Liver (tissue), 9 donors: ENCODE measurements around the gene ABT1. TPM values are rescaled to one million over a fixed set of nuclear protein-coding genes. Genes with fewer than 3 reads are reported as not detected.
"Not testable (repeated sequence)": the region's sequence is repeated elsewhere in the genome, so short reads cannot be mapped to it uniquely, and the experiment has no call there.

Experiments used
- DNase-seq: peaks from one replicate; pipeline ENCODE4 v3.0.0-alpha.2; 2017; ENCODE audit warnings: low spot score
- H3K27ac ChIP-seq, 2 donors: one replicate each; pipeline ENCODE4 v1.7.0; 2013; ENCODE audit warnings: inconsistent platforms in 2 of 2, low read length in 2 of 2, control low read depth in 1 of 2, low read depth in 1 of 2, mild to moderate bottlenecking in 1 of 2
- H3K27me3 ChIP-seq, 4 donors: one replicate each; pipeline versions ENCODE4 v1.6.1 to v1.7.0; 2013; ENCODE audit warnings: low read length in 3 of 4, inconsistent platforms in 1 of 4, mild to moderate bottlenecking in 1 of 4, moderate library complexity in 1 of 4; ENCODE audit not compliant: control insufficient read depth in 4 of 4, insufficient read depth in 4 of 4
- H3K36me3 ChIP-seq, 4 donors: one replicate each; pipeline versions ENCODE4 v1.6.1 to v1.7.0; 2013; ENCODE audit warnings: low read length in 3 of 4, mild to moderate bottlenecking in 3 of 4, low read depth in 1 of 4, moderate library complexity in 1 of 4; ENCODE audit not compliant: control insufficient read depth in 4 of 4, insufficient read depth in 3 of 4
- H3K4me1 ChIP-seq, 4 donors: one replicate each; pipeline versions ENCODE4 v1.6.1 to v1.7.0; 2013; ENCODE audit warnings: low read length in 3 of 4, mild to moderate bottlenecking in 3 of 4, moderate library complexity in 1 of 4; ENCODE audit not compliant: control insufficient read depth in 4 of 4, insufficient read depth in 4 of 4
- H3K4me3 ChIP-seq, 3 donors: one replicate each; pipeline versions ENCODE4 v1.6.1 to v1.7.0; 2013; ENCODE audit warnings: low read length in 3 of 3, control low read depth in 1 of 3, low read depth in 1 of 3, mild to moderate bottlenecking in 1 of 3
- H3K9ac ChIP-seq, 2 donors: one replicate each; pipeline ENCODE4 v1.7.0; 2013; ENCODE audit warnings: low read length in 2 of 2, mild to moderate bottlenecking in 2 of 2, moderate library complexity in 2 of 2, control low read depth in 1 of 2, low read depth in 1 of 2
- H3K9me3 ChIP-seq, 4 donors: one replicate each; pipeline versions ENCODE4 v1.6.1 to v1.7.0; 2013; ENCODE audit warnings: low read length in 3 of 4; ENCODE audit not compliant: control insufficient read depth in 4 of 4
- EGR1 ChIP-seq, 2 donors: IDR thresholded peaks; 2 replicates each; pipeline ENCODE4 v1.6.1; 2016 to 2018; ENCODE audit warnings: antibody characterized with exemption in 2 of 2, low read depth in 2 of 2
- FOXA1 ChIP-seq: IDR thresholded peaks from 2 replicates; pipeline ENCODE4 v1.6.1; 2016; ENCODE audit warnings: antibody characterized with exemption
- FOXA2 ChIP-seq: IDR thresholded peaks from 2 replicates; pipeline ENCODE4 v1.6.1; 2016; ENCODE audit warnings: antibody characterized with exemption
- GABPA ChIP-seq, 2 donors: IDR thresholded peaks in 1 of 2; conservative IDR thresholded peaks in 1 of 2; 2 replicates each; pipeline ENCODE4 v1.6.1; 2016; ENCODE audit warnings: antibody characterized with exemption in 2 of 2, mild to moderate bottlenecking in 1 of 2, moderate library complexity in 1 of 2
- HNF4A ChIP-seq, 2 donors: conservative IDR thresholded peaks; 2 replicates each; pipeline ENCODE4 v1.6.1; 2016; ENCODE audit warnings: antibody characterized with exemption in 2 of 2, mild to moderate bottlenecking in 2 of 2
- HNF4G ChIP-seq: IDR thresholded peaks from 2 replicates; pipeline ENCODE4 v1.6.1; 2016; ENCODE audit warnings: antibody characterized with exemption
- JUND ChIP-seq, 2 donors: IDR thresholded peaks; 2 replicates each; pipeline ENCODE4 v1.6.1; 2016; ENCODE audit warnings: antibody characterized with exemption in 2 of 2
- NR2F2 ChIP-seq: IDR thresholded peaks from 2 replicates; pipeline ENCODE4 v1.6.1; 2016; ENCODE audit warnings: antibody characterized with exemption
- RAD21 ChIP-seq, 2 donors: IDR thresholded peaks; 2 replicates each; pipeline ENCODE4 v1.6.1; 2016; ENCODE audit warnings: antibody characterized with exemption in 2 of 2, mild to moderate bottlenecking in 2 of 2
- RXRA ChIP-seq, 2 donors: IDR thresholded peaks; 2 replicates each; pipeline ENCODE4 v1.6.1; 2017 to 2018; ENCODE audit warnings: antibody characterized with exemption in 2 of 2, mild to moderate bottlenecking in 1 of 2
- SP1 ChIP-seq: IDR thresholded peaks from 2 replicates; pipeline ENCODE4 v1.6.1; 2018; ENCODE audit warnings: antibody characterized with exemption, mild to moderate bottlenecking
- TAF1 ChIP-seq: conservative IDR thresholded peaks from 2 replicates; pipeline ENCODE4 v1.6.1; 2016; ENCODE audit warnings: antibody characterized with exemption, mild to moderate bottlenecking
- YY1 ChIP-seq: IDR thresholded peaks from 2 replicates; pipeline ENCODE4 v1.6.1; 2016; ENCODE audit warnings: antibody characterized with exemption, mild to moderate bottlenecking
- WGBS: extraction: QIAGEN DNeasy Blood & Tissue Kit; methylation state at CpG from one replicate; pipeline ENCODE4 v1.1.7; 2013; 5-methylcytosine and 5-hydroxymethylcytosine counted together
- polyA plus RNA-seq, 2 donors: library from polyadenylated mRNA; stranded (reverse) in 1 of 2; unstranded in 1 of 2; fragments of 200-250 nt in 1 of 2; fragments of >200 nt in 1 of 2; fragmentation: Nextera tagmentation in 1 of 2; extraction: Ambion mirVana in 1 of 2; gene quantifications; one replicate each; pipeline versions ENCODE4 v1.2.1 to v1.2.3, GENCODE V29; 2013 to 2015
- total RNA-seq, 2 donors: library from RNA; depleted of rRNA; stranded (reverse); fragments of >200 nt; gene quantifications; one replicate each; pipeline ENCODE4 v1.2.3, GENCODE V29; 2014
- TF ChIP-seq, protein P1 (sequence below): IDR thresholded peaks from 2 replicates; pipeline ENCODE4 v1.6.1; 2016; ENCODE audit warnings: antibody characterized with exemption
- TF ChIP-seq, protein P2 (sequence below): IDR thresholded peaks from 2 replicates; pipeline ENCODE4 v1.6.1; 2016; ENCODE audit warnings: antibody characterized with exemption
- TF ChIP-seq, protein P3 (sequence below): IDR thresholded peaks from 2 replicates; pipeline ENCODE4 v1.6.1; 2016; ENCODE audit warnings: antibody characterized with exemption
- TF ChIP-seq, protein P4 (sequence below): IDR thresholded peaks from 2 replicates; pipeline ENCODE4 v1.6.1; 2016; ENCODE audit warnings: antibody characterized with exemption, mild to moderate bottlenecking
- TF ChIP-seq, protein P5 (sequence below): fragments of 150-350 bp; IDR thresholded peaks from 2 replicates; pipeline ENCODE4 v1.5.1; 2017; ENCODE audit warnings: improper control_type of control experiment, low read depth, low read length; ENCODE audit not compliant: missing input control
- donor health status: healthy.
- donor health status: healthy.
- donor health status: healthy.
- donor health status: healthy.
- donor health status: healthy.

ABT1 gene
- total RNA-seq = 10 to 100 TPM in 1 of 2 donors, 1 to 10 TPM in 1; 9.2 to 13.0 TPM
- 10 to 100 TPM in 1 of 2 donors, 1 to 10 TPM in 1; 8.3 to 10.7 TPM for polyA plus RNA-seq

DNA sequence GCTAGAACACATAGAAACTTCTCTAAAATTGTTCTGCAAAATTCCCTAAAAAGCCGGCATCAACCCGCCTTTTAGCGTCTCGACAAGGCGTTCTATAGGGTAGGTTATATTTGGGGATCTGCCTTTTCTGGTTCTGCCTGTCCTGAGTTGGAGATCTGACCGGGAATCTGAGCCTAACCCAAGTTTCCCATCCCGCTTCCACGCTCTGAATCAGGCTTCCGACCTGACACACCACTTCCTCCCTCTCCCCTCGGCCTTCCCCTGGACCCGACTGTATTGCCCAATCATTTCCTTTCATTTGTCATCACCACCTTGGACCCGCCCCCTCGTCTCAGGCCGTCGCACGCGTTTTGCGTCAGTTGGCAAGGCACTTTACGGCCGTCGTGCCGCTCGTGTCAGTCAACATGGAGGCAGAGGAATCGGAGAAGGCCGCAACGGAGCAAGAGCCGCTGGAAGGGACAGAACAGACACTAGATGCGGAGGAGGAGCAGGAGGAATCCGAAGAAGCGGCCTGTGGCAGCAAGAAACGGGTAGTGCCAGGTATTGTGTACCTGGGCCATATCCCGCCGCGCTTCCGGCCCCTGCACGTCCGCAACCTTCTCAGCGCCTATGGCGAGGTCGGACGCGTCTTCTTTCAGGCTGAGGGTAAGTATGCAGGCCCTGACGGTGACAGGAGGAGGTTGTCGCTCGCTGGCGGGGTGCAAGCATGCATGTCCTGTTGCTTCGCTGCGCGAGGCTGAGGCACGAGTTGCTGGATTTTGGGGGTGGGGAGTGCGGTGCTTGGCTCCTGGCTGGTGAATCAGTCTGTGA is at the start of gene ABT1:
TSS of gene ABT1 (plus strand) at position 375 of the 810 bp plus-strand sequence. CDS start at position 405, 30 bp downstream.
- Histone ChIP-seq H3K9me3 (no peaks in the 10 kb centered on the region), H3K36me3 (peaks cover 6 to 17% (median 11%) of the 10 kb centered on the region in 4 donors), H3K27ac (peak within 1 kb of the TSS; percentile 80 to 92), H3K27me3 (peaks cover 0 to 10% (median under 1%) of the 10 kb centered on the region in 4 donors), H3K4me3 (peak within 1 kb of the TSS; percentile 79 to 100 (median 95)), H3K4me1 (peaks cover 5 to 23% (median 13%) of the 10 kb centered on the region in 4 donors), H3K9ac (peak within 1 kb of the TSS; percentile 95 to 97)
- peak; percentile 97 for DNase-seq
- TF ChIP-seq FOXA2 (peak; percentile 87), TAF1 (peak; percentile 86), FOXA1 (peak; percentile 71), HNF4A (conservative IDR thresholded peaks at IDR 0.05) (peak; percentile 75 to 80), RAD21 (IDR thresholded peaks at IDR 0.05) (peak in 1 of 2 donors; percentile 51), YY1 (peak; percentile 98), JUND (IDR thresholded peaks at IDR 0.05) (peak; percentile 72 to 85), SP1 (peak; percentile 92), GABPA (IDR thresholded peaks at IDR 0.05 in 1 of 2, conservative IDR thresholded peaks at IDR 0.05 in 1 of 2) (peak; percentile 12 to 89), HNF4G (no peak), NR2F2 (peak; percentile 51), RXRA (IDR thresholded peaks at IDR 0.05) (peak; percentile 74 to 80), EGR1 (IDR thresholded peaks at IDR 0.05; ENCODE audit: low read depth in 2 of 2) (peak; percentile 99 to 100)
- TF ChIP-seq, protein P1, sequence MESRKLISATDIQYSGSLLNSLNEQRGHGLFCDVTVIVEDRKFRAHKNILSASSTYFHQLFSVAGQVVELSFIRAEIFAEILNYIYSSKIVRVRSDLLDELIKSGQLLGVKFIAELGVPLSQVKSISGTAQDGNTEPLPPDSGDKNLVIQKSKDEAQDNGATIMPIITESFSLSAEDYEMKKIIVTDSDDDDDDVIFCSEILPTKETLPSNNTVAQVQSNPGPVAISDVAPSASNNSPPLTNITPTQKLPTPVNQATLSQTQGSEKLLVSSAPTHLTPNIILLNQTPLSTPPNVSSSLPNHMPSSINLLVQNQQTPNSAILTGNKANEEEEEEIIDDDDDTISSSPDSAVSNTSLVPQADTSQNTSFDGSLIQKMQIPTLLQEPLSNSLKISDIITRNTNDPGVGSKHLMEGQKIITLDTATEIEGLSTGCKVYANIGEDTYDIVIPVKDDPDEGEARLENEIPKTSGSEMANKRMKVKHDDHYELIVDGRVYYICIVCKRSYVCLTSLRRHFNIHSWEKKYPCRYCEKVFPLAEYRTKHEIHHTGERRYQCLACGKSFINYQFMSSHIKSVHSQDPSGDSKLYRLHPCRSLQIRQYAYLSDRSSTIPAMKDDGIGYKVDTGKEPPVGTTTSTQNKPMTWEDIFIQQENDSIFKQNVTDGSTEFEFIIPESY = peak; percentile 89
- TF ChIP-seq, protein P2, sequence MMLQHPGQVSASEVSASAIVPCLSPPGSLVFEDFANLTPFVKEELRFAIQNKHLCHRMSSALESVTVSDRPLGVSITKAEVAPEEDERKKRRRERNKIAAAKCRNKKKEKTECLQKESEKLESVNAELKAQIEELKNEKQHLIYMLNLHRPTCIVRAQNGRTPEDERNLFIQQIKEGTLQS = peak; percentile 82
- TF ChIP-seq, protein P3, sequence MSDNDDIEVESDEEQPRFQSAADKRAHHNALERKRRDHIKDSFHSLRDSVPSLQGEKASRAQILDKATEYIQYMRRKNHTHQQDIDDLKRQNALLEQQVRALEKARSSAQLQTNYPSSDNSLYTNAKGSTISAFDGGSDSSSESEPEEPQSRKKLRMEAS = peak; percentile 100
- TF ChIP-seq, protein P4, sequence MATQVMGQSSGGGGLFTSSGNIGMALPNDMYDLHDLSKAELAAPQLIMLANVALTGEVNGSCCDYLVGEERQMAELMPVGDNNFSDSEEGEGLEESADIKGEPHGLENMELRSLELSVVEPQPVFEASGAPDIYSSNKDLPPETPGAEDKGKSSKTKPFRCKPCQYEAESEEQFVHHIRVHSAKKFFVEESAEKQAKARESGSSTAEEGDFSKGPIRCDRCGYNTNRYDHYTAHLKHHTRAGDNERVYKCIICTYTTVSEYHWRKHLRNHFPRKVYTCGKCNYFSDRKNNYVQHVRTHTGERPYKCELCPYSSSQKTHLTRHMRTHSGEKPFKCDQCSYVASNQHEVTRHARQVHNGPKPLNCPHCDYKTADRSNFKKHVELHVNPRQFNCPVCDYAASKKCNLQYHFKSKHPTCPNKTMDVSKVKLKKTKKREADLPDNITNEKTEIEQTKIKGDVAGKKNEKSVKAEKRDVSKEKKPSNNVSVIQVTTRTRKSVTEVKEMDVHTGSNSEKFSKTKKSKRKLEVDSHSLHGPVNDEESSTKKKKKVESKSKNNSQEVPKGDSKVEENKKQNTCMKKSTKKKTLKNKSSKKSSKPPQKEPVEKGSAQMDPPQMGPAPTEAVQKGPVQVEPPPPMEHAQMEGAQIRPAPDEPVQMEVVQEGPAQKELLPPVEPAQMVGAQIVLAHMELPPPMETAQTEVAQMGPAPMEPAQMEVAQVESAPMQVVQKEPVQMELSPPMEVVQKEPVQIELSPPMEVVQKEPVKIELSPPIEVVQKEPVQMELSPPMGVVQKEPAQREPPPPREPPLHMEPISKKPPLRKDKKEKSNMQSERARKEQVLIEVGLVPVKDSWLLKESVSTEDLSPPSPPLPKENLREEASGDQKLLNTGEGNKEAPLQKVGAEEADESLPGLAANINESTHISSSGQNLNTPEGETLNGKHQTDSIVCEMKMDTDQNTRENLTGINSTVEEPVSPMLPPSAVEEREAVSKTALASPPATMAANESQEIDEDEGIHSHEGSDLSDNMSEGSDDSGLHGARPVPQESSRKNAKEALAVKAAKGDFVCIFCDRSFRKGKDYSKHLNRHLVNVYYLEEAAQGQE = peak; percentile 40
- TF ChIP-seq, protein P5, sequence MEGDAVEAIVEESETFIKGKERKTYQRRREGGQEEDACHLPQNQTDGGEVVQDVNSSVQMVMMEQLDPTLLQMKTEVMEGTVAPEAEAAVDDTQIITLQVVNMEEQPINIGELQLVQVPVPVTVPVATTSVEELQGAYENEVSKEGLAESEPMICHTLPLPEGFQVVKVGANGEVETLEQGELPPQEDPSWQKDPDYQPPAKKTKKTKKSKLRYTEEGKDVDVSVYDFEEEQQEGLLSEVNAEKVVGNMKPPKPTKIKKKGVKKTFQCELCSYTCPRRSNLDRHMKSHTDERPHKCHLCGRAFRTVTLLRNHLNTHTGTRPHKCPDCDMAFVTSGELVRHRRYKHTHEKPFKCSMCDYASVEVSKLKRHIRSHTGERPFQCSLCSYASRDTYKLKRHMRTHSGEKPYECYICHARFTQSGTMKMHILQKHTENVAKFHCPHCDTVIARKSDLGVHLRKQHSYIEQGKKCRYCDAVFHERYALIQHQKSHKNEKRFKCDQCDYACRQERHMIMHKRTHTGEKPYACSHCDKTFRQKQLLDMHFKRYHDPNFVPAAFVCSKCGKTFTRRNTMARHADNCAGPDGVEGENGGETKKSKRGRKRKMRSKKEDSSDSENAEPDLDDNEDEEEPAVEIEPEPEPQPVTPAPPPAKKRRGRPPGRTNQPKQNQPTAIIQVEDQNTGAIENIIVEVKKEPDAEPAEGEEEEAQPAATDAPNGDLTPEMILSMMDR = no peak
- under 1% methylated on average over 51 of the region's 51 CpGs for WGBS

DNA sequence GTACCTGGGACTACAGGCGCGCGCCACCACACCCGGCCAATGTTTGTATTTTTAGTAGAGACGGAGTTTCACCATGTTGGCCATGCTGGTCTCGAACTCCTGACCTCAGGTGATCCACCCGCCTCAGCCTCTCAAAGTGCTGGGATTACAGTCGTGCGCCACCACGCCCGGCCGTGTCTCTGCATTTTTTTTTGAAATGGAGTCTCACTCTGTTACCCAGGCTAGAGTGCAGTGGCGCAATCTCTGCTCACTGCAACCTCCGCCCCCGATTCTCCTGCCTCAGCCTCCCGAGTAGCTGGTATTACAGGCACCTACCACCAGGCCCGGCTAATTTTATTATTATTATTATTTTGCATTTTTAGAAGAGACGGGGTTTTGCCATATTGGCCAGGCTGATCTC is 49.4 kb upstream of the ABT1 start:
- 95% methylated on average over 18 of the region's 18 CpGs for WGBS

More for the DNA sequence above, 49.4 kb upstream of the ABT1 start:
- H3K9me3 ChIP-seq, H3K36me3 ChIP-seq, H3K27me3 ChIP-seq, H3K27ac ChIP-seq, DNase-seq, H3K4me3 ChIP-seq, H3K9ac ChIP-seq: not testable (repeated sequence)
- peaks cover 4 to 13% (median 6%) of the 10 kb centered on the region in 4 donors for H3K4me1 ChIP-seq
